ENCODE results near the gene TSSK1B.
"Not testable (repeated sequence)": the region's sequence is repeated elsewhere in the genome, so short reads cannot be mapped to it uniquely, and the experiment has no call there.

Gene TSSK1B, protein sequence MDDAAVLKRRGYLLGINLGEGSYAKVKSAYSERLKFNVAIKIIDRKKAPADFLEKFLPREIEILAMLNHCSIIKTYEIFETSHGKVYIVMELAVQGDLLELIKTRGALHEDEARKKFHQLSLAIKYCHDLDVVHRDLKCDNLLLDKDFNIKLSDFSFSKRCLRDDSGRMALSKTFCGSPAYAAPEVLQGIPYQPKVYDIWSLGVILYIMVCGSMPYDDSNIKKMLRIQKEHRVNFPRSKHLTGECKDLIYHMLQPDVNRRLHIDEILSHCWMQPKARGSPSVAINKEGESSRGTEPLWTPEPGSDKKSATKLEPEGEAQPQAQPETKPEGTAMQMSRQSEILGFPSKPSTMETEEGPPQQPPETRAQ

DNA sequence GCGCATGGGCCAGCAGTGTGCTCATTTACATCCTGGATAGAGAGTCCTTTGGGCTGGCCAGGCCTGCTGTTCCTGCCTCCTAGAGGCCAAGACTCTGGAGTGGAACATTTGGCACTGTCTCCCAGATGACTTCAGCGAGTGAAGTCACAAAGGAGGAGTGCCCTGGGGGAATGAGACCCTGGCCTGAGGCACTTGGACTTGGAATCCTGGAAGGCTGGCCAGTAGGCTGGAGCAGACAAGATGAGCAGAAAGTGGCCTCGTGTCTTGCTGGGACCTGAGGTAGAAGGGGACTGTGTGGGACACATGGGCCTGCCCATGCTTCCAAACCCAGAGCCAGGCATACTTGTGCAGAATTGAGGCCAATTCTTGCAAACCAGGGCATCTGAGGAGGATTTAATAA, at the start of gene TSSK1B:
TSS of gene TSSK1B (minus strand) at position 101 of the 400 bp plus-strand sequence. CDS start 150 bp downstream, outside the sequence.
- no peak for DNase-seq

DNA sequence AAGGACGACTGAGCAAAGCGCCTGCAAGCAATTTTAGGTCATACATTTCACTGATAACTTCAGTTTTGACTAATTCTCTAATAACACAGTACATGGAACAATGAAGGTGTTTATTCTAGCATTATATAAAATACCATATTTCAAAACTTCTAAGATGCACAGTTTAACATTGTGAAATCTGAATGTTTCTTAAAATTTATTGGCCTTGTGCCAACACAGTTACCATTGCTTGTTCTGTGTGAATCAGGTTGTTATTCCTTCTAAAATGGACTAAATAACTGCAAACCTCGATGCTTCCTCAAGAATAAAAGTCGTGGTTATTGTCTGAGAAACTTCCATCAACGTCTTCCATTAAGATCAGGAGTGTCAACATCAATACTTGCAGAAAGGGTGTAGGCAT, 45.5 kb upstream of the TSSK1B start:
- no peak for DNase-seq

DNA sequence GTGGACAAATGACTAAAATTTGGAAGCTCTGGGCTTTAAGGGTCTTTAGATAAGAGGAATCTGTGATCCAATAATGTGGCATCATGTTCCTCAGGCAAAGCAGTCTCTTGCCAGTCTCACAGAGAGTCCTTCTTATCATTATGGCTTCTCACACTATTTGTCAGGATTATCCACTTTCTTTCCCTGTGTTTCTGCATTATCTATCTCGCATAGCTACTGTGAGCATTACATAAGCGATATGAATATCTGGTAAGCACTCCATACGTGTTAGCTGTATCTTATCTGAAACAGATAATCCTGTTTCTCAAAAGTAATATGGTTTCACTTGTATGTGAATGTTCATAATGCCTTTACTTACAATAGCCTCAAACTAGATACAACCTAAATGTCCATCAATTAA, 43.9 kb upstream of the TSSK1B start:
- DNase-seq = no peak

DNA sequence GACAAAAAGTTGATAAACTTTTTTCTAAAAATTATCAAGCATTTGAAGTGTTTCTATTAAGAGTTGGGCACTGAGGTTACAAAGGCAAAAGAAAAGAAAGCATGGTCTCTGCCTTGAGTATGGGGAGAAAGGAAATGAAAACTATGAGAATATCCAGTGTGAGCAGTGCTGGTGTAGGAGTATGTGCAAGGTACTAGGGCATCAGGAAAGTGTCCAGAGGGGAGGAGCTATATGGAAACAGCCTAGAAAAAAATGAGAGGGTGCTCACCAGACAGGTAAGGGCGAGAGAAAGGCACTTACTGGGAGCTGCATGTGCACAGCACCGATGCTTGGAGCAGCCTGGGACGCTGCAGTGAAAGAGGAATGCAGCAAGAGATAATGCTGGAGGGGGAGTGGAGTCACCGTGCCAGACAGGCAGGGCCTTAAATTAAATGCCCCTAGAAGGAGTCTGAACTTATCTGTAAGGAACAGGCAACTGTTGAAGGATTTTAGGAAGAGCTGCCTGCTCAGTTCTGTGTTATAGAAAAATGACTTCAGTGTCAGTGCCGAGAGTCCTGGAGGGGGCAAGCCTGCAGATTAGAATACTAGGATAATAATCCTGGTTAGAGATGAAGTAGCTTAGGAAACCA, 39.4 kb upstream of the TSSK1B start:
- no peak for DNase-seq

DNA sequence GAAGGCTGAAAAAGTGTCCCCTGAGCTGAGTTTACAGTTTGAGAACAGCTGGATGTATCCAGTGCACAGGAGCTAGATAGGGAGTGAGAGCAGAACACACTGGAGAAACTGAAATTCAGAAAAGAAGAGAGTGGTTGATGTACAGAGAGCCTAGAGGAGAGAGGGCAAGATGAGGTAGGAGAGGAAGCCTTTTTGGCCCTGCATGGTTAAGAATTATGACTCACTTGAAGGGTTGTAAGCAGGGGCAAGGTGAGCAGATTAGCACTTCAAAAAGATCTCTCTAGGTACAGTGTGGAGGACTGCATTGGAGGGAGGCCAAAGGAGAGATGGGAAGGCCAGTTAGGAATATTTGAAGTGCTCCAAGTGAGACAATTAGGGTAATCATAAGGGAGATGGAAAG, 28.2 kb upstream of the TSSK1B start:
- DNase-seq = no peak

DNA sequence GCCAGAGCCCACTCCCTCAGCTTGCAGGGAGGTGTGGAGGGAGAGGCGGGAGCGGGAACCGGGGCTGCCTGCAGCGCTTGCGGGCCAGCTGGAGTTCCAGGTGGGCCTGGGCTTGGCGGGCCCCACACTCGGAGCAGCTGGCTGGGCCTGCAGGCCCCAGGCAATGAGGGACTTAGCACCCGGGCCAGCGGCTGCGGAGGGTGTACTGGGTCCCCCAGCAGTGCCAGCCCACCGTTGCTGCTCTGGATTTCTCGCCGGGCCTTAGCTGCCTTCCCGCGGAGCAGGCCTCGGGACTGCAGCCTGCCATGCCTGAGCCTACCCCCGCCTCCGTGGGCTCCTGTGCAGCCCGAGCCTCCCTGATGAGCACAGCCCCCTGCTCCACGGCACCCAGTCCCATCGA, 22.3 kb upstream of the TSSK1B start:
- DNase-seq = not testable (repeated sequence)

DNA sequence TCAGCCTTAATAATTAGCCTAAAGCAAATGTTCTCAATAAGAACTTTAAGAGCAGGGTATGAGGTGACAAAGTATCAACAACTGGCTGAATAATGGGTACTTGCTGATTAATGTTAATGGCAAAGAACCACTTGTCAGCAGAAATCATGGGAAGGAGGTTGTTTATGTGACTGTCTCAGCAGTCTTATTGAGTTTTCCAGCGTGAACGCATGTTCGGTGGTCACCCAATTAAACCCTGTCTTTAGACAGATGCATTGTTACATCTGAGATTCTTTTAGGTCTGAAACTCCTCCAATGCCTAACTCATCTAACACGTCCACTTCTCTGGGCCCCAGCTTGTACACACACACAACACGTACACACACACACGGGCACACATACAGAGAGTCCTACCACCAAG, 18.2 kb upstream of the TSSK1B start:
- no peak for DNase-seq

DNA sequence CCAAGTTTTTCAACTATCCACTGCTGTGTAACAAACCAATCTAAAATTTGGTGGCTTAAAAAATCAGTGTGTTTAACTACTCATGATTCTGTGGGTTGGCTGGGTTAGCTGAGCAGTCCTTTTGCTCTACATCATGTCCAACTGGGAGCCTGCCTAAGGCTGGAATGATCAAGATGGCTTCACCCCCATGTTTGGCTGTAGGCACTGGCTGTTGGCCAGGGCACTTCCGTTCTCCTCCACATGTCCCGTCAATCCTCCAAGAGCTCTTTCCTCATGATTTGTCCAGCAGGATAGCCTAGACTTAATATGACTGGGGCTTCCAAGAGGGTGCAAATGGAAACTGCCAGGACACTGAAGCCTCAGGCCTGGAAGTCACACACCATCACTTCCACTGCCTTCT, 17.0 kb upstream of the TSSK1B start:
- DNase-seq = no peak

DNA sequence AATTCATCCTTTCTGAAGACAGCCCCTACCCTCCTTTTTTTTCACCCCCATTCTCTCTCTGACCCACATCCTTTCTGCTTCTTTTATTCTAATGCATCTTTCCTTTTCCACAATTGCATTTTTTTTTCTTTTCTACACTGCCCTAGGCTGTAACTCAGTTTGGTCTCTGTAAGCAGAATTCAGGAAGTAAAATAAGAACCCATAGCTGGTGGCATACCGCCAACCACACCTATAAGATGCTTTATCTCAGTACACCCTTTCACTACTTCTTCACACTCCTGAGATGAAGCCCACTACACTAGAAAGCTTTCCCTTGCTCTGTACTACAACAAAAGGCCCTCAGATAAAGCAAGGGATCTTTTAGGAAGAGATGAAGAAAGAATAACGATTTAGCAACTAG, 16.1 kb upstream of the TSSK1B start:
- DNase-seq = no peak

DNA sequence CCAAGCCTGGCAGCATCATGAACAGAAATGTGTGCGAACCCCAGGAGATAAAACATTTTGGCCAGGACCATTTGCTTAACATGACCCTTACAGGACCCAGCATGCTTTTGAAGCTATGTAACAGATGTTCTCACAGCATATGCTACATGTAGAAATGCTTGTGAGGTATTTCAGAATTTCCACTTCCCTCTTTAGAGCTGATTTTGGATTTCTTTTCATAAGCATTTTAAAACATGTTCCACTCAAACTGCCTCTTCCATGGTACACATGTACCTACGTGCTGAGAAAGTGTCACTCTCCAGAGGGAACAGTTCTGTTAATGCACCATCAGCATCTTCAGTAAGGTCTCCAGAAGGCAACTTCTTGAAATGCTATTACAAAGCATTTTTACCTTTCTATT, 15.7 kb upstream of the TSSK1B start:
- DNase-seq = no peak

DNA sequence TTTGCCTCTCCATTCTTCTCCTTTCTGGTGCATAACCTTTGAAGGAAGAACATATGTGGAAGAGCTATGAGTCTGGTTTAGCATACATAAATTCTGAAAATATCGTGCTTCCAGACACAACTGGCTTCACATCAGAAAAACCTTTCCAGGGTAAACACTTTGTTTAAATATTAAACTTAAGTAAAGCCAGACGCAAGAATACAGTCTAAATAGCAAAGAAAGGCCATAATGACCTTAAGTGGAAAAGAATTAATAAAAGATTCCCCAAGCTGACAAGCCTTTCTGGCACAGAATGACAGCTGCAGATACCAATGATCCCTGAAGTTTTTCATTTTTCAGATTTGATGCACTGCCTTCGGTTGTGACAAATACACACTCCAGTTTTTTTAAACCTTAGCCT, 13.5 kb upstream of the TSSK1B start:
- DNase-seq = no peak

DNA sequence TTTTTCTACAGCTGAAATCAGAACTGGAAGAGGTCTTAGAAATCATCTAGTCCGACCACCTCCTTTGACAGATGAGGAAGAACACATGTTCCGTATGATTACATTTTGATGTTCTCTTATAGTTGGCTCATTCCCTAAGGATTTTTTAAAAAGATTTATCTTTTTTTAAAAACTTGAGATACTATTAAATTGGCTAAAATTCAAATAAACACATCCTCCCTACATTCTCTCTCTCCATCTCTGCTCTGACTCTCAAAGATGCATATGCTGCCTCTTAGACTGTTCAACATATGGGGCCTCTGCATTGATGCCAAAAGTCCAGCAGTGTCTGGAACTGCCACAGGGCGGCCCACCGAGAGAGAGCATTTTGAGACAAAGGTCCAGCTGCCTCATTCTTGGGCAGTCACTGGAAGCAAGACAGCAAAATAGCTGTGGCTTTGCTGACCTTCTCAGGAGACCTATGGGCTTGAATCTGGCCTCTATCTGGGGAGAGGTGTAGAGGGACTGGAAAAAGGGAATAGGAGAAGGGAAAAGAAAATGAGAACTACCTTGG, 12.8 kb upstream of the TSSK1B start:
- no peak for DNase-seq

DNA sequence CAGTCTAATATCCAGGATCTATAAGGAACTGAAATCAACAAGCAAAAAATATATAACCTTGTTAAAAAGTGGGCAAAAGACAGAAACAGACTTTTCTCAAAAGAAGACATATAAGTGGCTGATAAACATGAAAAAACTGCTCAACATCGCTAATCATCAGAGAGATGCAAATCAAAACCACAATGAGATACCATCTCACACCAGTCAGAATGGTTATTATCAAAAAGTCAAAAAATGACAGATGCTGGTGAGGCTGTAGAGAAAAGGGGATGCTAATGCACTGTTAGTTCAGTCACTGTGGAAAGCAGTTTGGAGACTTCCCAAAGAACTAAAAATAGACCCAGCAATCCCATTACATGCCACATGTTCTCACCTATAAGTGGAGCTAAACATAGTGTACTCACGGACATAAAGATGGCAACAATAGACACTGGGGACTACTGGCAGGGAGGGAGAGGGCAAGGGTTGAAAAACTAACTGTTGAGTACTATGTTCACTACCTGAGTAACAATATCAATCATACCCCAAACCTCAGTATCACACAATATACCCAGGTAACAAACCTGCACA, 11.7 kb upstream of the TSSK1B start:
- DNase-seq = no peak

DNA sequence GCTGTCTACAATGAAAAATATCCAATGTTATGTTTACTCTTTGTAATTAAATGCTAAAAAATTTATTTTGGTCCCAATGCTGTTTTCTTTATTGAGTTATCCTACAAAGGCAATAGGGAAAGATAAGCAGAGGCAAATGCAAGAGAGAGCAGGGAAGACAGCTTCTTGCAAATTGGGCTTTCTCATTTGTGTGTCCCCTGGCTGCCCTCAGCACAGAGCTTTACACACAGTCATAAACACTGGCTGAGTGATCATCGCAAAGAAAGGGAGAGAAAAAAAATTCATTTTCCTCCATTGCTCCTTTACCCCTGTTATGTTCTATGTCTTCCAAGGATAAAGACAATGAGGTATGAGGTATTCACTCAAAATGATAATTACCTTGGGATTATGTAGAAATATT, 2.3 kb upstream of the TSSK1B start:
- DNase-seq = no peak

DNA sequence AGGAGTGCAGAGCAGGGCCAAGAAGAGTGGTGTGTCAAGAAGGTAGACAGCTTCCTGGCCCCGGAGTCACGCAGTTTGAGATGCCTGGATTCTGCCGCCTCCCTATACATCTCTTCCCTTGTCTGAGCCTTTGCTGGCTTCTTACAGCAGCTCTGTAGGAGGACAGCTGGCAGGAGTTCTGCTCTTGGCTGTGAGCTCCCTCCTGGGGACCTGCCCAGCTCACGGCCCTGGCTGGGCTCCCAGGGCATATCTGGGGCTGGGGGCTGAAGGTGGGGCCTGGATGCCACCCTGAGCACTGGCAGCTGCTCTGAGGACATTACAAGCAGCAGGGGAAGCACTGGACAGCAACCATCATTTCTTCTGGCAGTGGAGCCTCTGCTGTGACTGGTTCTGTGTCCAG, 786 bp upstream of the TSSK1B start:
- DNase-seq = no peak

DNA sequence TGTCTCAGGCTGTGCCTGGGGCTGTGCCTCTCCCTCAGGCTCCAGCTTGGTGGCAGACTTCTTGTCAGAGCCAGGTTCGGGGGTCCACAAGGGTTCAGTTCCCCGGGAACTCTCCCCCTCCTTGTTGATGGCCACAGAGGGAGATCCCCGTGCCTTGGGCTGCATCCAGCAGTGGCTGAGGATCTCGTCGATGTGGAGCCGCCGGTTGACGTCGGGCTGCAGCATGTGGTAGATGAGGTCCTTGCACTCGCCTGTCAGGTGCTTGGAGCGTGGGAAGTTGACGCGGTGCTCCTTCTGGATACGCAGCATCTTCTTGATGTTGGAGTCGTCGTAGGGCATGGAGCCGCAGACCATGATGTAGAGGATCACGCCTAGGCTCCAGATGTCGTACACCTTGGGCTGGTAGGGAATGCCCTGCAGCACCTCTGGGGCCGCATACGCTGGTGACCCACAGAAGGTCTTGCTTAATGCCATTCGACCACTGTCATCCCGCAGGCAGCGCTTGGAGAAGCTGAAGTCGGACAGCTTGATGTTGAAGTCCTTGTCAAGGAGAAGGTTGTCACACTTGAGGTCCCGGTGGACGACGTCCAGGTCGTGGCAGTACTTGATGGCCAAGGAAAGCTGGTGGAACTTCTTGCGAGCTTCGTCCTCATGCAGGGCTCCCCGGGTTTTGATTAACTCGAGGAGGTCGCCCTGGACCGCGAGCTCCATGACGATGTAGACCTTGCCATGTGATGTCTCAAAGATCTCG, 752 bp downstream of the TSSK1B start:
- no peak for DNase-seq

DNA sequence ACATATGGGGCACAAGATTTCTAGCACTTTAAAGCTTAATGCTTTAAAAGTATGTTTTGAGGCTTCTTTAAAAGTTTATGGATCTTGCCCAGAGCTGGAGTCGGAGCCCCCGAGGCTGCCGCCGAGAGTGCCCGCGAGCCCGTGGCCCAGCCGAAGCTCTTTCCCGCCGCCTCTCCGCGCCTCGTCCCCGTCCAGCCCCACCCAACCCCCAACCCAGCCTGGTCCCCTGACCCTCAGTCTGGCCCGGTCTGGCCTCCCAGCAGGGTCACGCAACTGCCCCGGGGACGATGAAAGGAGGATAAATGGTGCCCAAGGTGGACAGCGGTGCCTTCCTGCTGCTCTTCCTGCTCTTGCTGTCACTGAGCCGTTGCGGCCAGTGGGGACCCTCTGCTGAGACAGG, 1.7 kb downstream of the TSSK1B start:
- no peak for DNase-seq

DNA sequence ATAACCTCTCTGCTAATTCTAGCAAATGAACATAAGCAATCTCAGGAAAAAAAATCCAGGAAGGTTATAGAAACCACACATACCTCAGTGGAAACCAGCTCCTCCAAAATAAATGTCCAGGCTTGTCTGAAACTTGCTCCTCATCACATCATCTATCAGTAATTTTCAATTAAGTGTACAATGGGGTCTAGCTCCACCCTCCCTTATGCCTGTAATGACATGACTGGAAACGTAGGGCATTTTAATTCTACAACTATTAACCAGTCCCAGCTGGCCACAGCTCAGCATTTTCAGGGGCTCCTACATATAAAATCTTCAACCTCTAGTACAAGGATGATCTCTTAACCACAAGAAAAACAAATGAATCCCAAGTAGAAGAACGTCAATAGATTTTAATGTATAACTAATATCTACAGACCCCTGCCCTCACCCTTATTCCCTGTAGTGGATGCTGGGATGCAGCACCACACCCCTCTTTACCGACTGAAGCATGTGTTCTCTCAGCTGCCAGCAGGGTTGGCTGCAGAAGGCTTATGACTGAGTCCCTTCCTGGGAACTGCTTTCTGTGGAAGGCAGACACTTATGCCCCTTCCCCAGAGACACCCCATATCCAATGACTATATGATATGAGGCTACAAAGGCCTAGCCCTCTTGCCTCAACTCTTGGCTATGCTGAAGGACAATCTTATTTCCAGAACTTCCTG, 6.8 kb downstream of the TSSK1B start:
- no peak for DNase-seq

DNA sequence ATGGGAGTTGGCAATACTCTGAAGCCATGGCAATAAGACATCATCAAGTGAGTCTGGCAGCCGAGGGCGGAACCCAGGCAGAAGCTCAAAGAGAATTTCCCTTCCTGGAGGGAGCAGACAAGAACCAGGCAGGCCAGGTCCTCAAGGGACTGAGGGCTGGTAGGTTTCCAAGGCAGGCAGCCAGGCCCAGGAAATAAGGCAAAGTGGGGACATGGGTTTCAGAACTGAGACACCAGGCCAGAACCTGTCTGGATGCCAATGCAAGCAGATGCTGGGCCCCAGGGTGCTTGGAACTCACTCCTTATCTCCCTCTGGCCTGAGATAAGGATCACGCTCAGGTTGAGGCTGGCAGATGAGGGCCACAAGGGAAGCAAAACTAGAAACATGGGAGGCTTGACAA, 8.9 kb downstream of the TSSK1B start:
- DNase-seq = no peak

DNA sequence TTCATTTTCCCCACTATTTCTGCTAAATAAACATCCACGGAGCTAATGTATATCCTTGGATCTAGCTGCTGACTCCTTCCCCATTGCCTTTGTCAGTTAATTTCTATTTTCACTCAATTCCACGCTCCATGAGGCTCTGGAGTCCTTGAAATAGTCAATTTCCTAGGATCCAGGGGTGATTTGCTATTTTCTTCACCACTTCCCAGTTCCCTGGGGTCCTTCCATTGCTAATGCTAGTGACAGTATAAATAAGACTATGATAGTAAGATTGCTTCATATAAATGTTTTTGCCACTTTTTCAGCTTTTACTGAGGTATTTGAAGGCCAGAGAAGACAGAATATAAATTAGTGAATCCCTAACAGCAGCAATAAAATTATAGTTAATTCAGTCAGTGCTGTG, 13.1 kb downstream of the TSSK1B start:
- DNase-seq = no peak

DNA sequence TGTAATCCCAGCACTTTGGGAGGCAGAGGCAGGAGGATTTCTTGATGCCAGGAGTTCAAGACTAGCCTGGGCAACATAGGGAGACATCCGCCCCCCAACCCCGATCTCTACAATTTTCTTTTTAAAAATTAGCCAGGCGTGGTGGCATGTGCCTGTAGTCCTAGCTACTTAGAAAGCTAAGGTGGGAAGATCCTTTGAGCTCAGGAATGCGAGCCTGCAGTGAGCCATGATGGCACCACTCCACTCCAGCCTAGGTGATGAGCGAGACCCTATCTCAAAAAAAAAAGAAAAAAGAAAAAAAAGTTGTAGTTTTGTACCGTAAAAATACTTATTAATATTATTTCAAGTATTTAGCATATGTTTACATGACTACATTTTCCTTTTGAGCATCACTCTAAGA, 29.3 kb downstream of the TSSK1B start:
- DNase-seq = no peak

DNA sequence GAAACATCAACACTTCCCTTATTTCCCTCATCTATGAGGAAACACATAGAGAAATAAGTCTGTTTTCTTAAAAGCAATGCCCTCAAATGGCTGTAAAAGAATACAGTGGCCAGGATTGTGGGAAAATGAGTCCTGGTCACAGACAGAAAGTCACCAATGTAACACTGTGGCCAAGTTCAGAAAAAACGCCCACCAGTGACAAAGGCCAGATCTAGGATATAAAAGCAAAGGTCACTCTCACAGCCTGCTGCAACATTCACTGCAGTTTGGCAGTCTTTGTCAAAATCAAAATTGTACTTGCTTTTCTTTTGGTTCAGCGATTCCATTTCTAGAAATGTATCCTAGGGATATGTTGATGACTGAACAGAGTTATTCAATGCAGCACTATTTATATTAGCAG, 30.5 kb downstream of the TSSK1B start:
- no peak for DNase-seq

DNA sequence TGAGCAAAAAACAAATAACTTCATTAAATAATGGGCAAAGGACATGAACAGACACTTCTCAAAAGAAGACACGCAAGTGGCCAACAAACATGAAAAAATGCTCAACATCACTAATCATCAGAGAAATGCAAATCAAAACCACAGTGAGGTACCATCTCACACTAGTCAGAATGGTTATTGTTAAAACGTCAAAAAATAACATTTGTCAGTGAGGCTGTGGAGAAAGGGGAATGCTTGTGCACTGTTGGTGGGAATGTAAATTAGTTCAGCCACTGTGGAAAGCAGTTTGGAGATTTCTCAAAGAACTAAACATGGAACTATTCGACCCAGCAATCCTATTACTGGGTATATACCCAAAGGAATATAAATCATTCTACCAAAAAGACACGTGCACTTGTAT, 36.8 kb downstream of the TSSK1B start:
- not testable (repeated sequence) for DNase-seq

All from NCI-H2107 (cell line).